Left kidney (tissue), 1 donor: Measurements from ENCODE around the gene MALT1. TPM values are rescaled to one million over a fixed set of nuclear protein-coding genes. Genes with fewer than 3 reads are reported as not detected.

ENCODE experiments used
- polyA plus RNA-seq: library from polyadenylated mRNA; unstranded; fragments of 120-200 nt; gene quantifications from one replicate; pipeline ENCODE4 v1.2.1, GENCODE V29; 2013; ENCODE audit not compliant: insufficient read length

Gene MALT1
- polyA plus RNA-seq, 1 donor, result 42.6 TPM

Other genes starting within 250 kb of the MALT1 start
- gene ALPK2, start 42.4 kb upstream of the MALT1 start, polyA plus RNA-seq, result 1.3 TPM
- gene ZNF532, start 193.4 kb downstream of the MALT1 start, polyA plus RNA-seq, result 112 TPM